ENCODE measurements around the gene PCDHA11.

The PCDHA11 gene

DNA sequence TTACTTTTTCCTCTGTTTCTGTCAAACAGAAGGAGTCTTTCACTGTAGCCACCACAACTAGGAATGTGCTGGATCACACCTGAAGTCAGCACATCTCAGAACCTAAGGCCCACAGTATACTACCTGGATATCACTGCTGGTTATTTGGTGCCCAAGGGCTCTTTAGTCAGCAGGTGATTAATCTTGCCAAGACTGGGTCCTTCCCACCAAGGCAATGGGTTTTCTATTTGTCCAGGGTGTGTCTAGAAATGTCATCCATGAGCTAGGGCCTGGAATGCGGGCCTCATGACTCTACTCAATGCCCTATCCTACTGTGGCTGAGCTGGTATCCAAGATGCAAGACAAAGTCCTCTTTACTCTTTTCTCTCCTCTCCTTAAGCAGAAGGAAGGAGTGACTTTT is 47.6 kb downstream of the PCDHA11 start:
- H3K4me3 ChIP-seq (ENCODE audit: low read length), result no peak overlapping the region
- H3K9ac ChIP-seq (ENCODE audit: low read length), result no peak overlapping the region
- no peaks in the 10 kb centered on the region for H3K36me3 ChIP-seq (ENCODE audit: control insufficient read depth, insufficient read depth, low read length)
- no peaks in the 10 kb centered on the region for H3K27me3 ChIP-seq (ENCODE audit: control insufficient read depth, insufficient read depth, low read length)
- H3K9me3 ChIP-seq (ENCODE audit: control insufficient read depth, low read length), result no peaks in the 10 kb centered on the region
- H3K4me1 ChIP-seq (ENCODE audit: control insufficient read depth, insufficient read depth, low read length), result no peaks in the 10 kb centered on the region
